SU-DHL-6 (cell line): ENCODE results near the gene ZKSCAN4.

Source experiments
- H2AFZ ChIP-seq: fragments of 200-600 bp; sonication (generic); 2 replicates; pipeline ENCODE4 v1.6.1; 2014; ENCODE audit warnings: low read depth, mild to moderate bottlenecking, moderate library complexity, mixed read lengths, antibody characterized with exemption, low read length; ENCODE audit not compliant: severe bottlenecking
- H3F3A ChIP-seq: fragments of 200-600 bp; shearing (Covaris generic); 2 replicates; pipeline ENCODE4 v1.6.0; 2016; ENCODE audit warnings: antibody characterized with exemption, mild to moderate bottlenecking; ENCODE audit not compliant: insufficient read depth
- H3K27ac ChIP-seq: fragments of 200-600 bp; sonication (generic); 2 replicates; pipeline ENCODE4 v1.5.1; 2016; ENCODE audit warnings: low read depth, mild to moderate bottlenecking, low read length, moderate library complexity, mixed read lengths
- H3K27me3 ChIP-seq: fragments of 200-600 bp; sonication (generic), shearing (Covaris generic); 2 replicates; pipeline ENCODE4 v1.6.0; 2014; ENCODE audit warnings: mild to moderate bottlenecking, low read length
- H3K36me3 ChIP-seq: fragments of 200-600 bp; sonication (generic); 2 replicates; pipeline ENCODE4 v1.6.1; 2014; ENCODE audit warnings: mild to moderate bottlenecking, low read length, mixed read lengths
- H3K4me2 ChIP-seq: fragments of 300-600, 200-600 bp; shearing (Covaris generic), sonication (generic); 2 replicates; pipeline ENCODE4 v1.6.0; 2014; ENCODE audit warnings: low read length, low read depth, mild to moderate bottlenecking; ENCODE audit not compliant: poor library complexity, severe bottlenecking
- H3K4me3 ChIP-seq: fragments of 200-600 bp; sonication (generic); 2 replicates; pipeline ENCODE4 v1.5.1; 2014; ENCODE audit warnings: antibody characterized with exemption, low read length, mild to moderate bottlenecking, mixed read lengths; ENCODE audit not compliant: insufficient read depth, poor library complexity, severe bottlenecking
- H3K79me2 ChIP-seq: fragments of 200-600 bp; sonication (generic); 2 replicates; pipeline ENCODE4 v1.6.1; 2014; ENCODE audit warnings: mild to moderate bottlenecking, low read length, moderate library complexity; ENCODE audit not compliant: insufficient read depth
- H3K9ac ChIP-seq: fragments of 200-600 bp; sonication (generic); 2 replicates; pipeline ENCODE4 v1.7.0; 2014; ENCODE audit warnings: mild to moderate bottlenecking, low read length
- H3K9me2 ChIP-seq: fragments of 200-600 bp; sonication (generic); replicated peaks from 2 replicates; pipeline ENCODE4 v1.6.1; 2014; ENCODE audit warnings: low read length; ENCODE audit not compliant: insufficient read depth
- H3K9me3 ChIP-seq: fragments of 200-600 bp; sonication (generic); 2 replicates; pipeline ENCODE4 v1.6.1; 2014; ENCODE audit warnings: low read length, mixed read lengths; ENCODE audit not compliant: insufficient read depth
- H4K20me1 ChIP-seq: fragments of 200-600 bp; sonication (generic); 2 replicates; pipeline ENCODE4 v1.6.1; 2014; ENCODE audit warnings: low read depth, mild to moderate bottlenecking, antibody characterized with exemption, low read length, moderate library complexity, mixed read lengths
- EZH2phosphoT487 ChIP-seq: fragments of 200-600 bp; sonication (generic), shearing (Covaris generic); conservative IDR thresholded peaks from 2 replicates; pipeline ENCODE4 v1.6.1; 2018; ENCODE audit warnings: mild to moderate bottlenecking, antibody characterized with exemption, low read length, moderate library complexity, mixed read lengths
- TF ChIP-seq, protein P1 (sequence below): fragments of 200-600 bp; sonication (generic); IDR thresholded peaks from one replicate; pipeline ENCODE4 v1.5.1; 2017; ENCODE audit warnings: antibody characterized with exemption, mild to moderate bottlenecking, low read length, moderate library complexity; ENCODE audit not compliant: insufficient read depth, poor library complexity, severe bottlenecking

ZKSCAN4 gene

DNA sequence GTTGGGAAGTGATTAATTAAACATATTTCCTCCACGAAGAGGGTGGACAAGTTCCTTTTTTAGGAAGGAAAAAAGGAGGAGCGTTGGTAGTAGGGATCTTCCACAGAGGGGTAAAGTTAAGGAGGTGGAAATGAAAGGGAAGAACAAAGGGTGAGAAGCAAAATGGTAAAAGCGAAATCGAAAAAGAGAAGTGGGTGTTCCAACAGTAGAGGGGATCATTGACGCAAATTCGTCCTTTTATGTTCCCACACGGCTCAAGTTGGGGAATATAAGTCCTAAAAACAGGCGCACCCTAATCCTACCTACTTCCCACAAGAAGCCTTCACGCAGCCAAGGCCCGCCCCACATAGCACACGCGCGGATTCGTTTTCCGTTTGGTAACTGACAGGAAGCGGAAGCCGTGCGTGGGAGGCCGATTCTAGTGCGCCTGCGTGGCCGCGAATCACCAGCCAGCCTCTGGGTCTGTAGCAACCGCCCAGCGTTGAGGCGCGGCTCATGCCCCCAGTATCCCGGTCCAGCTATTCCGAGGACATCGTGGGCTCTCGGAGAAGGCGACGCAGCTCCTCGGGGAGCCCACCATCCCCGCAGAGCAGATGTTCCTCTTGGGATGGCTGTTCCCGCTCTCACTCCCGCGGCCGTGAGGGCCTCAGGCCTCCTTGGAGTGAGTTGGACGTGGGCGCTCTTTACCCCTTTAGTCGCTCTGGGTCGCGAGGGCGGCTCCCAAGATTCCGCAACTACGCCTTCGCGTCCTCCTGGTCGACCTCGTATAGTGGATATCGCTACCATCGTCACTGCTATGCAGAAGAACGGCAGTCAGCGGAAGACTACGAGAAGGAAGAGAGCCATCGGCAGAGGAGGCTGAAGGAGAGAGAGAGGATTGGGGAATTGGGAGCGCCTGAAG lies 7.1 kb upstream of the ZKSCAN4 start, which contains the start of gene NKAPL:
TSS of gene NKAPL (plus strand) at position 421 of the 901 bp plus-strand sequence. CDS start at position 496, 75 bp downstream.
- Histone ChIP-seq H3K4me3 (no peak within 1 kb of the TSS), H4K20me1 (no peaks in the 10 kb centered on the region), H3K9me2 (no peaks in the 10 kb centered on the region), H3K9ac (no peak within 1 kb of the TSS), H3K27me3 (no peaks in the 10 kb centered on the region), H3K27ac (no peak within 1 kb of the TSS), H3K4me2 (no peak within 1 kb of the TSS), H3K36me3 (no peaks in the 10 kb centered on the region), H3F3A (peaks cover under 1% of the 10 kb centered on the region; the same call in 1 of the 2 replicates), H2AFZ (no peak within 1 kb of the TSS), H3K79me2 (no peaks in the 10 kb centered on the region), H3K9me3 (no peaks in the 10 kb centered on the region)
- TF ChIP-seq, protein P1, sequence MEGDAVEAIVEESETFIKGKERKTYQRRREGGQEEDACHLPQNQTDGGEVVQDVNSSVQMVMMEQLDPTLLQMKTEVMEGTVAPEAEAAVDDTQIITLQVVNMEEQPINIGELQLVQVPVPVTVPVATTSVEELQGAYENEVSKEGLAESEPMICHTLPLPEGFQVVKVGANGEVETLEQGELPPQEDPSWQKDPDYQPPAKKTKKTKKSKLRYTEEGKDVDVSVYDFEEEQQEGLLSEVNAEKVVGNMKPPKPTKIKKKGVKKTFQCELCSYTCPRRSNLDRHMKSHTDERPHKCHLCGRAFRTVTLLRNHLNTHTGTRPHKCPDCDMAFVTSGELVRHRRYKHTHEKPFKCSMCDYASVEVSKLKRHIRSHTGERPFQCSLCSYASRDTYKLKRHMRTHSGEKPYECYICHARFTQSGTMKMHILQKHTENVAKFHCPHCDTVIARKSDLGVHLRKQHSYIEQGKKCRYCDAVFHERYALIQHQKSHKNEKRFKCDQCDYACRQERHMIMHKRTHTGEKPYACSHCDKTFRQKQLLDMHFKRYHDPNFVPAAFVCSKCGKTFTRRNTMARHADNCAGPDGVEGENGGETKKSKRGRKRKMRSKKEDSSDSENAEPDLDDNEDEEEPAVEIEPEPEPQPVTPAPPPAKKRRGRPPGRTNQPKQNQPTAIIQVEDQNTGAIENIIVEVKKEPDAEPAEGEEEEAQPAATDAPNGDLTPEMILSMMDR: no peak
- TF ChIP-seq EZH2phosphoT487: no peak

DNA sequence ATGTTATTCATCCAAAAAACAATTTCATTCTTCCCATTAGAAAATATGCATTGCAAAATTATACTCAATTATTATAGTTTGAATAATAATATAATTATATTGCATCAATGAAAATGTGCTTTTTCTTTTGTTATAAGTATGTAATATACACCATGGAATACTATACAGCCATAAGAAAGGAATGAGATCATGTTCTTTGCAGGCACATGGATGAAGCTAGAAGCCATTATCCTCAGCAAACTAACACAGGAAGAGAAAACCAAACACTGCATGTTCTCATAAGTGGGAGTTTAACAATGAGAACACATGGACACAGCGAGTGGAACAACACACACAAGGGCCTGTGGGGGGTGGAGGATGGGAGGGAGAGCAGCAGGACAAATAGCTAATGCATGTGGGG lies 5.0 kb upstream of the ZKSCAN4 start:
- H3K9ac ChIP-seq: no peak overlapping the region
- peaks cover under 1% of the 10 kb centered on the region; the same call in 1 of the 2 replicates for H3K79me2 ChIP-seq
- H3K9me3 ChIP-seq: no peaks in the 10 kb centered on the region
- H3K4me2 ChIP-seq: no peak overlapping the region
- no peaks in the 10 kb centered on the region for H3K27me3 ChIP-seq
- no peak overlapping the region for H3K27ac ChIP-seq
- no peaks in the 10 kb centered on the region for H3F3A ChIP-seq
- no peaks in the 10 kb centered on the region for H3K36me3 ChIP-seq
- no peaks in the 10 kb centered on the region for H4K20me1 ChIP-seq
- no peak overlapping the region for H2AFZ ChIP-seq
- H3K9me2 ChIP-seq: no peaks in the 10 kb centered on the region
- H3K4me3 ChIP-seq: no peak overlapping the region
- TF ChIP-seq EZH2phosphoT487: no peak
- TF ChIP-seq, protein P1: no peak

DNA sequence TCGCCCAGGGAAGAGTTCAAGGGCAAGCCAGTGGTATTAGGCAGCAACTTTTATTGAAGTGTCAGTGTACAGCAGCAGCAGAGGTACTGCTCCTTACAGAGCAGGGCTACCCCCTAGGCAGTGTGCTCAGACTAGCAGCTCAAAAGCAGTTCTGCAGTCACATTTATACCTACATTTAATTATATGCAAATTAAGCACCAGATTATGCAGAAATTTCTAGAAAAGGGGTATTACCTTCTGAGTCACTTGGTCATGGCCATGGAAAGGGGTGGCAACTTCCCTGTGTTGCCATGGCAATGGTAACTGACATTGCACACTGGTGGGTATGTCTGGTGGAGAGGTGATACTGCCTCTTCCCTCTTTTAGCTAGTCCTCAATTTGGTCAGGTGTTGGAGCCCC lies 2.1 kb upstream of the ZKSCAN4 start:
- no peaks in the 10 kb centered on the region for H3K36me3 ChIP-seq
- no peak overlapping the region for H3K9ac ChIP-seq
- no peak overlapping the region for H3K4me2 ChIP-seq
- H3K27me3 ChIP-seq: no peaks in the 10 kb centered on the region
- TF ChIP-seq, protein P1: no peak
- no peak for TF ChIP-seq EZH2phosphoT487
- H2AFZ ChIP-seq: no peak overlapping the region
- H3K4me3 ChIP-seq: no peak overlapping the region
- peaks cover 19% of the 10 kb centered on the region for H3K79me2 ChIP-seq
- no peak overlapping the region for H3K27ac ChIP-seq
- H4K20me1 ChIP-seq: no peaks in the 10 kb centered on the region
- no peaks in the 10 kb centered on the region for H3K9me2 ChIP-seq
- no peaks in the 10 kb centered on the region for H3K9me3 ChIP-seq
- no peaks in the 10 kb centered on the region for H3F3A ChIP-seq
